KOPT-K1 (cell line): ENCODE measurements around the gene PIGC.

Experiments used
- H3K27ac ChIP-seq: fragments of 200-600 bp; sonication (generic); 2 replicates; pipeline ENCODE4 v1.5.1; 2016; ENCODE audit warnings: antibody characterized with exemption, mild to moderate bottlenecking, low read depth, low read length; ENCODE audit not compliant: poor library complexity, severe bottlenecking
- H3K36me3 ChIP-seq: fragments of 200-600 bp; sonication (generic); 2 replicates; pipeline ENCODE4 v1.5.1; 2017; ENCODE audit warnings: antibody characterized with exemption, mild to moderate bottlenecking, low read length, moderate library complexity; ENCODE audit not compliant: insufficient read depth
- H3K9me3 ChIP-seq: fragments of 200-600 bp; sonication (generic); 2 replicates; pipeline ENCODE4 v1.5.1; 2017; ENCODE audit warnings: antibody characterized with exemption, low read length, mild to moderate bottlenecking; ENCODE audit not compliant: insufficient read depth, poor library complexity, severe bottlenecking

Gene PIGC

GRCh38 chr1:172473302-172473701, 29.4 kb upstream of the PIGC start:
- no peak overlapping the region for H3K27ac ChIP-seq

GRCh38 chr1:172472495-172472894, 28.6 kb upstream of the PIGC start:
- no peaks in the 10 kb centered on the region for H3K9me3 ChIP-seq
- no peaks in the 10 kb centered on the region for H3K36me3 ChIP-seq
- H3K27ac ChIP-seq = no peak overlapping the region

More at GRCh38 chr1:172473302-172473701, 29.4 kb upstream of the PIGC start:
- Histone ChIP-seq H3K36me3 (no peaks in the 10 kb centered on the region), H3K9me3 (no peaks in the 10 kb centered on the region)

- Histone ChIP-seq H3K36me3 (no peaks in the 10 kb centered on the region), H3K27ac (no peak overlapping the region)
Measured at GRCh38 chr1:172471666-172472065, 27.8 kb upstream of the PIGC start.

GRCh38 chr1:172470149-172470548, 26.3 kb upstream of the PIGC start:
- no peaks in the 10 kb centered on the region for H3K36me3 ChIP-seq
- no peak overlapping the region for H3K27ac ChIP-seq
- no peaks in the 10 kb centered on the region for H3K9me3 ChIP-seq

More at GRCh38 chr1:172471666-172472065, 27.8 kb upstream of the PIGC start:
- no peaks in the 10 kb centered on the region for H3K9me3 ChIP-seq

GRCh38 chr1:172469717-172470116, 25.8 kb upstream of the PIGC start:
- Histone ChIP-seq H3K9me3 (no peaks in the 10 kb centered on the region), H3K36me3 (no peaks in the 10 kb centered on the region), H3K27ac (no peak overlapping the region)

- Histone ChIP-seq H3K27ac (no peak overlapping the region), H3K9me3 (no peaks in the 10 kb centered on the region), H3K36me3 (no peaks in the 10 kb centered on the region)
Measured at GRCh38 chr1:172468296-172468695, 24.4 kb upstream of the PIGC start.

- H3K9me3 ChIP-seq = no peaks in the 10 kb centered on the region
- H3K27ac ChIP-seq = no peak overlapping the region
- no peaks in the 10 kb centered on the region for H3K36me3 ChIP-seq
Measured at GRCh38 chr1:172467446-172467845, 23.6 kb upstream of the PIGC start.

GRCh38 chr1:172466795-172467407, 23.0 kb upstream of the PIGC start:
- Histone ChIP-seq H3K9me3 (no peaks in the 10 kb centered on the region), H3K27ac (no peak overlapping the region), H3K36me3 (no peaks in the 10 kb centered on the region)

- no peaks in the 10 kb centered on the region for H3K36me3 ChIP-seq
- H3K9me3 ChIP-seq = no peaks in the 10 kb centered on the region
- no peak overlapping the region for H3K27ac ChIP-seq
Measured at GRCh38 chr1:172465617-172466016, 21.7 kb upstream of the PIGC start.

GRCh38 chr1:172460887-172461315, 17.0 kb upstream of the PIGC start:
- Histone ChIP-seq H3K27ac (no peak overlapping the region), H3K9me3 (no peaks in the 10 kb centered on the region), H3K36me3 (no peaks in the 10 kb centered on the region)

GRCh38 chr1:172460177-172460576, 16.3 kb upstream of the PIGC start:
- no peaks in the 10 kb centered on the region for H3K36me3 ChIP-seq
- no peaks in the 10 kb centered on the region for H3K9me3 ChIP-seq
- no peak overlapping the region for H3K27ac ChIP-seq

- H3K27ac ChIP-seq = no peak overlapping the region
- H3K36me3 ChIP-seq = no peaks in the 10 kb centered on the region
- no peaks in the 10 kb centered on the region for H3K9me3 ChIP-seq
Measured at GRCh38 chr1:172457479-172458130, 13.7 kb upstream of the PIGC start.

- Histone ChIP-seq H3K27ac (no peak overlapping the region), H3K9me3 (no peaks in the 10 kb centered on the region), H3K36me3 (no peaks in the 10 kb centered on the region)
Measured at GRCh38 chr1:172456344-172456769, 12.5 kb upstream of the PIGC start.

- Histone ChIP-seq H3K36me3 (no peaks in the 10 kb centered on the region), H3K27ac (no peak overlapping the region)
Measured at GRCh38 chr1:172455451-172455850, 11.6 kb upstream of the PIGC start.

GRCh38 chr1:172453607-172454006, 9.7 kb upstream of the PIGC start:
- no peaks in the 10 kb centered on the region for H3K36me3 ChIP-seq
- no peaks in the 10 kb centered on the region for H3K9me3 ChIP-seq
- no peak overlapping the region for H3K27ac ChIP-seq

More at GRCh38 chr1:172455451-172455850, 11.6 kb upstream of the PIGC start:
- H3K9me3 ChIP-seq = no peaks in the 10 kb centered on the region

GRCh38 chr1:172453153-172453545, 9.3 kb upstream of the PIGC start:
- no peak overlapping the region for H3K27ac ChIP-seq
- no peaks in the 10 kb centered on the region for H3K36me3 ChIP-seq
- no peaks in the 10 kb centered on the region for H3K9me3 ChIP-seq
